ENCODE data around the gene ASB11.

DNA sequence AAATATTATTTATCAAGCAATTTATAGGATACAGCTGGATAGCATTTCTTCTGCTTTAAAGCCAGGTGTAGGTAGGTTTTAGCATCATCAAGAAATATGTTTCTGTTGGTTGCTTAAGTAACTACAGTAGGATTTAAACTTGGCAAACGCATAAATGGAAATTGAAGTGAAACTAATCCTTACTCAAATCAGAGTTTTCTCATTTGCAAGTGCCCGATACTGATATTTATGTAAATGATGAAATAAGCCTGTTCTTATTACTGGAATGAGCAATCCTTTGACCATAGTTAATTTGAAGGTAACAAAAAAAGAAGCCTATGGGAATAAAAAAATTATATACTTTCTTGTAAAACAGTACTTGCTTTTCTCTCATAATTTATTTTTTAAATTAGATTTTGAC, 43.1 kb upstream of the ASB11 start:
- TF ChIP-seq ZNF274 (IDR thresholded peaks at IDR 0.05; ENCODE audit: low read depth, low read length), result no peak
- no peak for TF ChIP-seq SUZ12 (IDR thresholded peaks at IDR 0.05; ENCODE audit: extremely low read depth, insufficient read depth, insufficient read length)
- TF ChIP-seq YY1 (IDR thresholded peaks at IDR 0.05; ENCODE audit: insufficient read depth, insufficient read length), result no peak

All from NT2/D1 (cell line).